HG03045 (cell line): Measurements from ENCODE around the gene PLA2G4A.

ENCODE experiments used
- ATAC-seq: cut with Tn5 transposase; IDR thresholded peaks from one replicate; pipeline ENCODE4 v1.9.1; 2021; ENCODE audit warnings: mild to moderate bottlenecking, moderate library complexity; ENCODE audit not compliant: unreplicated experiment

Gene PLA2G4A

DNA sequence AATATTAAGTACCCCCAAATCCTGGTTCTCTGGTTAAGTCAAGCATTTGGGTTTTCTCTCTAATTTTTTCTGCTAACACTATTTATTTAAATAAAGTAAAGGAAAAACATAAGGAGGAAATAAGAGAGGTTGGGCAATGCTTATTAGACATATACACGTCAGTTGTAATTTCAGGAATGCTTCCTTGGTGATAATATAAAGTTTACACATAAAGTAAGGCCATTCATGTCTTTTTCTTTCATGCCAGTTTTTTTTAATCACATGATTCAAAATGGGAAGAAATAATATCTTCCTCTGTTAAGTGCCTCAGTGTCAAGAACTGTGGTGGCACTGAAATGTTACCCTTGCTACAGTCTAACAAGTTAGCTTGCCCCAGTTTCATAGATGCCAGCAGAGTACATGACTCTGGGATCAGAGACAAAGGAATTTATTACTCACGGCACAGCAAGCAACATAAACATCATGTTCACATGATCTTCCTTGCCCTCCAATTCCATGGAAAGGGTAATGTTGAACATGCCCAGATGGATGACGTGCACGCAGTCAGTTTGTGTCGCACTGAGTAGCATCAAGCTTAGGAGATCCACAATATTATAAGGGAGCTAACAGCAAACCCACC, 184.9 kb downstream of the PLA2G4A start:
- ATAC-seq: no peak

GRCh38 chr1:187018291-187018690, 189.5 kb downstream of the PLA2G4A start:
- ATAC-seq: no peak

- no peak for ATAC-seq
These were observed 198.5 kb downstream of the PLA2G4A start for GRCh38 chr1:187027253-187027652.

DNA sequence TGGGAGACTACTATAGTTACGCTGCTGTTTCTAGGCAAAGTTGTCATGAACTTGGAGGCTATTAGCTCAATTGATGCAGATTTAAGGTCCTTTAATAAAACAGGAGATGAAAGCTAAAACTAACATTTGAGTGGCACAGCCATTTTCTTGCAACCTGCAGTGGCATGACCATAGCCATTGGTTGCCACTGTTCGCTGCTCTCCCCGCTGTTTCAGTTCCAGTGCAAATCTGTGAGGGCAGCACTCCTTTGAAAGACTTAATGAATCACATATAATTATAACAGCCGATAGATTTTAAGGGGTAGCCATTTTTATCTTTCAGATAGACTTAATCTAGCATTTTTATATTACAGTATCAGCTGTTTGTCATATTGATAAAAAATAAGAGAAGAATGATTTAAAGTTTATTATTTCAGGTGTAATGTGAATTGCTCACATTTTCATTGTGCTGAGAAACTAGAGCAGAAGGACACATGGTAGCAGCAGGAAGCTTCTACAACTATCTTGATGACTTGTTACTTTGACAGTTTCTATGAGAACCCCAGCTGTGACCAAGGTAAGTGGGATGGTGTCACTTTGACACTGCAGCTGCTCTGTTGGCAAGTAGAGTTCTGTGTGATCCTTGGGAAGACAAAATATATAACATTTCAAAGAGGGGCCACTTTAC, 203.7 kb downstream of the PLA2G4A start:
- ATAC-seq: no peak

DNA sequence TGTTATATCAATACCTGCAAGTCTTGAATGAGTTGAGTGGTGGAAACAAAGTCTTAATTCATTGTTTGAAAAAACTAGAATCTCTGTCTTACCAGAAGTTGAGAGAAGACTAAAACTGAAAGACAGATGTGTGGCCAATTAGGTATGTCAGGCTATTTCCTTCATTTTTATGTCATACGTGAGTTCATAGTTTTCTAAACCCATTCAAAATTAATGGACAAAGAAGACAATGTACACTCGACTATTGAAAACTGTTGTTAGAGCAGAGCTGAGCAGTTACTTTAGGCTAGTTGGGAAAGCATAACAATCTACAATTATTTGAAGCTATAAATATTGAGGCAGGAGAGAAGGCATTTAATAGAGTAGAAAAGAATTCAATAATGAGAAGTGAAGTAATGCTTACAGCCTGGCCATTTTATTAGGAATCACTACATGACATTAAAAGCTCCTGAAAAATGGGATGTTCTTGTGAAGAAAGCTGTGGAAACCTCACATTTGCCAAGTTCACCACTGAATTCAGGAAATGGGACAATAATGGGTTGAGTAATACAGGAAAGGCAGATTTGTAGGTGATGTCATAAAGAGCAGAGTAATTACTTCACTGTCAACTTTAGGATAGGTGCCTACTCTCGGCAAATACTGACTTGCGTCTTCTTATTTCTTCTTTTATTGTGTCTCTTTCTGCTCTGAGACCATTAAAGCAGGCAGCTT, 204.4 kb downstream of the PLA2G4A start:
- ATAC-seq: no peak

DNA sequence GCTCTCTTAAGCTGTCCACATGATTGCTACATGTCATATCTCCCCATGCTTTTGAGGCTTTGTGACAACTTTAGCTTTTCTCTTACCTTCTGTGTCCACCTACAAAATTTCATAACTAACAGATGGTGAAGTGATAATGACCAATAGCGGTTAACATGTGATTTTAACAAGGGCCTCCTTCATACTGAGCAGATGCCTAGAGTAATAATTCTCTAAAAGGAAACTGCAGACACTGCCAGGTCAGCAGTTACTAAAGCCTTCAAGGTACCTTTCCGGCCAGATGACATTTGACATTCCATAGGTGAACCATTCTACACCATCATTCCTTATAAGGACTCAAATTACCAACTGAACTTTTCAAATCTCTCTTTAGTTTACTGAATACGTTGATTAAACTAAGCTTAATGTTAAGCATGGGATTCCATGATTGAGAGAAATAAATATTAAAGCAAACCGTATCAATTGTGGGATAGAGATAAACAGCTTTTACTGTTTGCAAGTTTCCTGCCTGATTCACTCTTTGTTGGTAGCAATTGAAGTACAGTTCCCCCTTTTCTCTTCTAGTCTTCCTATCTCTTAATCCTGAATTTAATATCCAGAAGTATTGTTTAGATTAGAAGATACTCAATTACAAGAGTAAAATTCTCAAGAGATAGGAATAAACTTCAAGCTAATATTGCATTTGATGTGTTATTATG, 205.1 kb downstream of the PLA2G4A start:
- ATAC-seq: no peak

GRCh38 chr1:187034501-187034900, 205.8 kb downstream of the PLA2G4A start:
- no peak for ATAC-seq

- ATAC-seq: no peak
These were observed 209.3 kb downstream of the PLA2G4A start for GRCh38 chr1:187037973-187038553.
